ENCODE measurements around the gene CLEC18A.

GRCh38 chr16:69918241-69918640 is 32.9 kb upstream of the CLEC18A start:
- TF ChIP-seq CTCF (IDR thresholded peaks at IDR 0.05 in 8 of 11, conservative IDR thresholded peaks at IDR 0.05 in 3 of 11): no peak
- TF ChIP-seq POLR2A (IDR thresholded peaks at IDR 0.05): no peak
